ENCODE results near the gene KRTAP10-1. TPM values are rescaled to one million over a fixed set of nuclear protein-coding genes. Genes with fewer than 3 reads are reported as not detected.
"Not testable (repeated sequence)": the region's sequence is repeated elsewhere in the genome, so short reads cannot be mapped to it uniquely, and the experiment has no call there.

The KRTAP10-1 gene
- total RNA-seq, 4 donors from 2014 or later: 0.83 to 8.5 (median 2.6) TPM; not detected in 1

GRCh38 chr21:44582055-44582454, 42.1 kb upstream of the KRTAP10-1 start:
- Histone ChIP-seq H3K27me3 (peaks cover 28% of the 10 kb centered on the region), H3K4me3 (no peak overlapping the region), H3K4me1 (peaks cover 4% of the 10 kb centered on the region), H3K9me3 (no peaks in the 10 kb centered on the region), H3K27ac (no peak overlapping the region), H3K36me3 (no peaks in the 10 kb centered on the region)
- DNase-seq (ENCODE audit: low spot score in 2 of 2): peak in 1 of 2 donors; percentile 23
- WGBS: 68% methylated on average over 15 of the region's 15 CpGs
- TF ChIP-seq EP300 (IDR thresholded peaks at IDR 0.05) (no peak), POLR2A (IDR thresholded peaks at IDR 0.05) (no peak), POLR2AphosphoS5 (IDR thresholded peaks at IDR 0.05) (no peak), CTCF (IDR thresholded peaks at IDR 0.05) (no peak)

- no peaks in the 10 kb centered on the region for H3K36me3 ChIP-seq
- TF ChIP-seq CTCF (IDR thresholded peaks at IDR 0.05) (no peak), EP300 (IDR thresholded peaks at IDR 0.05) (no peak), POLR2A (IDR thresholded peaks at IDR 0.05) (no peak), POLR2AphosphoS5 (IDR thresholded peaks at IDR 0.05) (no peak)
Measured at GRCh38 chr21:44581158-44581557, 41.2 kb upstream of the KRTAP10-1 start.

GRCh38 chr21:44580231-44580821, 40.3 kb upstream of the KRTAP10-1 start, which contains the start of gene KRTAP10-5:
Gene KRTAP10-5 (minus strand): TSS chr21:44580604. CDS start chr21:44580578, 26 bp downstream.
- whole genome bisulfite sequencing: 52% methylated on average over 13 of the region's 19 CpGs
- H3K4me1 ChIP-seq, H3K9me3 ChIP-seq, H3K4me3 ChIP-seq, H3K27ac ChIP-seq, H3K36me3 ChIP-seq: not testable (repeated sequence)
- peak in 1 of 2 donors; percentile 47 for DNase-seq (ENCODE audit: low spot score in 2 of 2)
- H3K27me3 ChIP-seq: peaks cover 17% of the 10 kb centered on the region

More at GRCh38 chr21:44581158-44581557, 41.2 kb upstream of the KRTAP10-1 start:
- Histone ChIP-seq H3K4me3 (no peak overlapping the region), H3K27me3 (peaks cover 26% of the 10 kb centered on the region), H3K27ac (no peak overlapping the region), H3K4me1 (peaks cover 4% of the 10 kb centered on the region), H3K9me3 (no peaks in the 10 kb centered on the region)
- DNase-seq (ENCODE audit: low spot score in 2 of 2): no peak
- 91% methylated on average over 3 of the region's 3 CpGs for WGBS

GRCh38 chr21:44579833-44580144, 39.8 kb upstream of the KRTAP10-1 start:
- H3K27ac ChIP-seq: no peak overlapping the region
- TF ChIP-seq POLR2AphosphoS5 (IDR thresholded peaks at IDR 0.05) (no peak), EP300 (IDR thresholded peaks at IDR 0.05) (no peak), POLR2A (IDR thresholded peaks at IDR 0.05) (no peak), CTCF (IDR thresholded peaks at IDR 0.05) (no peak)
- DNase-seq (ENCODE audit: low spot score in 2 of 2): peak in 1 of 2 donors; percentile 61
- H3K9me3 ChIP-seq: no peaks in the 10 kb centered on the region
- H3K4me1 ChIP-seq: peaks cover 4% of the 10 kb centered on the region
- 79% methylated on average over 7 of the region's 7 CpGs for WGBS
- peaks cover 15% of the 10 kb centered on the region for H3K27me3 ChIP-seq
- no peaks in the 10 kb centered on the region for H3K36me3 ChIP-seq
- no peak overlapping the region for H3K4me3 ChIP-seq

GRCh38 chr21:44579056-44579832, 39.2 kb upstream of the KRTAP10-1 start:
- H3K9me3 ChIP-seq: no peaks in the 10 kb centered on the region
- H3K36me3 ChIP-seq: no peaks in the 10 kb centered on the region
- peaks cover 18% of the 10 kb centered on the region for H3K27me3 ChIP-seq
- no peak overlapping the region for H3K4me3 ChIP-seq
- WGBS: 88% methylated on average over 15 of the region's 22 CpGs
- DNase-seq (ENCODE audit: low spot score in 2 of 2): peak in 1 of 2 donors; percentile 55
- H3K27ac ChIP-seq: no peak overlapping the region
- TF ChIP-seq POLR2A (IDR thresholded peaks at IDR 0.05) (no peak), EP300 (IDR thresholded peaks at IDR 0.05) (no peak), POLR2AphosphoS5 (IDR thresholded peaks at IDR 0.05) (no peak), CTCF (IDR thresholded peaks at IDR 0.05) (no peak)
- H3K4me1 ChIP-seq: peaks cover 7% of the 10 kb centered on the region
